ENCODE results near the gene TPD52L2. TPM values are rescaled to one million over a fixed set of nuclear protein-coding genes. Genes with fewer than 3 reads are reported as not detected.
A peak's percentile ranks its signal among the peaks of the same experiment; 100 is the strongest.

TPD52L2 gene
- total and polyA plus RNA-seq, 3 donors from 2014 or later: 89.9 to 132 (median 100) TPM

DNA sequence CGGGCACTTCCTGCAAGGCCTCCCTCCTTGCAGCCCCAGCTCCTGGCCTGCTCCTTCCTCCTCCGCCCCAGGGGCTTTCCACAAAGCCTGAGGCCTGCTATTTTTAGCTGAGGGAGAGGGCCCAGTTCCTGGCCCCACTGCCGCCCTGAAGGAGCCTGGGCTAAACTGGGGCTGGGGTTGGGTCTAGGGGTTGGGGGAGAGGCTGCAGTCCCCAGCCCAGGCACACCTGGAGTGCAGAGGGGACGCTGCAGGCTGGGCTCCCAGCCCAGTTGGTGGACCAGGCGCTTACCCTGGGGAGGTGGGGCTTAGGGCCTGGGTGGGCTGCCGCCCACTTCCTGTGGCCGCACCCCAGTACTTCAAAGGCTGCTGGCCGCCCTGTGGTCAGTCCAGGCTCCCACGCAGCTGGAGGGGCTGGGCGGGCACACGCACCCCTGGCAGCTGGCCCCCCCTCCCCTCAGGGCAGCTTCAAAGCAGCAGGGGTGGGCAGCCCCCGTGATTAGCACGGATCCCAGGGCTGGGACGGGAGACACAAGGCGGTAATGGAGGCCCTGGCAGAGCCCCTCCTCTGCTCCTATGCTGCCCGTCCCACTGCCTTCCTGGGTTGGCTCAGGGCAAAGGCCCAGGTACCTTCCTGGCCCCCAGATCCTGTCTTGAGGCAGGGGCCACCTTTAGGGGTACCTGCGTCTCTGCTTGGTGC, 10.9 kb upstream of the TPD52L2 start:
- intact Hi-C loops (cut with DNase I; ENCODE audit: low total_unique reads): no loop called here
- Histone ChIP-seq H3K4me3 (no peak overlapping the region), H3K27ac (peak overlapping the region; percentile 77 to 82), H3K27me3 (no peaks in the 10 kb centered on the region), H3K36me3 (ENCODE audit: low read depth, missing control alignments) (no peaks in the 10 kb centered on the region), H3K9me3 (no peaks in the 10 kb centered on the region), H3K4me1 (peaks cover 58% of the 10 kb centered on the region)
- no peak for DNase-seq
- WGBS, 2 donors: 22 to 37% methylated on average over 3 to 16 of the region's 17 CpGs
- TF ChIP-seq POLR2A (IDR thresholded peaks at IDR 0.05): no peak
- TF ChIP-seq, protein P1, sequence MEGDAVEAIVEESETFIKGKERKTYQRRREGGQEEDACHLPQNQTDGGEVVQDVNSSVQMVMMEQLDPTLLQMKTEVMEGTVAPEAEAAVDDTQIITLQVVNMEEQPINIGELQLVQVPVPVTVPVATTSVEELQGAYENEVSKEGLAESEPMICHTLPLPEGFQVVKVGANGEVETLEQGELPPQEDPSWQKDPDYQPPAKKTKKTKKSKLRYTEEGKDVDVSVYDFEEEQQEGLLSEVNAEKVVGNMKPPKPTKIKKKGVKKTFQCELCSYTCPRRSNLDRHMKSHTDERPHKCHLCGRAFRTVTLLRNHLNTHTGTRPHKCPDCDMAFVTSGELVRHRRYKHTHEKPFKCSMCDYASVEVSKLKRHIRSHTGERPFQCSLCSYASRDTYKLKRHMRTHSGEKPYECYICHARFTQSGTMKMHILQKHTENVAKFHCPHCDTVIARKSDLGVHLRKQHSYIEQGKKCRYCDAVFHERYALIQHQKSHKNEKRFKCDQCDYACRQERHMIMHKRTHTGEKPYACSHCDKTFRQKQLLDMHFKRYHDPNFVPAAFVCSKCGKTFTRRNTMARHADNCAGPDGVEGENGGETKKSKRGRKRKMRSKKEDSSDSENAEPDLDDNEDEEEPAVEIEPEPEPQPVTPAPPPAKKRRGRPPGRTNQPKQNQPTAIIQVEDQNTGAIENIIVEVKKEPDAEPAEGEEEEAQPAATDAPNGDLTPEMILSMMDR (IDR thresholded peaks at IDR 0.05): no peak

GRCh38 chr20:63854766-63855362, 10.2 kb upstream of the TPD52L2 start:
- no peaks in the 10 kb centered on the region for H3K27me3 ChIP-seq
- H3K9me3 ChIP-seq: no peaks in the 10 kb centered on the region
- H3K4me1 ChIP-seq: peaks cover 64% of the 10 kb centered on the region
- peak overlapping the region; percentile 77 to 82 for H3K27ac ChIP-seq
- TF ChIP-seq POLR2A (IDR thresholded peaks at IDR 0.05): no peak
- TF ChIP-seq, protein P1 (IDR thresholded peaks at IDR 0.05): no peak
- intact Hi-C loops (cut with DNase I; ENCODE audit: low total_unique reads): loop anchor here (5.0 kb wide), 1 partner anchor 68 kb away; no protein-coding TSS in a partner anchor
- WGBS, 2 donors: 25 to 65% methylated on average over 4 to 26 of the region's 26 CpGs
- H3K36me3 ChIP-seq (ENCODE audit: low read depth, missing control alignments): no peaks in the 10 kb centered on the region
- no peak for DNase-seq
- H3K4me3 ChIP-seq: no peak overlapping the region

DNA sequence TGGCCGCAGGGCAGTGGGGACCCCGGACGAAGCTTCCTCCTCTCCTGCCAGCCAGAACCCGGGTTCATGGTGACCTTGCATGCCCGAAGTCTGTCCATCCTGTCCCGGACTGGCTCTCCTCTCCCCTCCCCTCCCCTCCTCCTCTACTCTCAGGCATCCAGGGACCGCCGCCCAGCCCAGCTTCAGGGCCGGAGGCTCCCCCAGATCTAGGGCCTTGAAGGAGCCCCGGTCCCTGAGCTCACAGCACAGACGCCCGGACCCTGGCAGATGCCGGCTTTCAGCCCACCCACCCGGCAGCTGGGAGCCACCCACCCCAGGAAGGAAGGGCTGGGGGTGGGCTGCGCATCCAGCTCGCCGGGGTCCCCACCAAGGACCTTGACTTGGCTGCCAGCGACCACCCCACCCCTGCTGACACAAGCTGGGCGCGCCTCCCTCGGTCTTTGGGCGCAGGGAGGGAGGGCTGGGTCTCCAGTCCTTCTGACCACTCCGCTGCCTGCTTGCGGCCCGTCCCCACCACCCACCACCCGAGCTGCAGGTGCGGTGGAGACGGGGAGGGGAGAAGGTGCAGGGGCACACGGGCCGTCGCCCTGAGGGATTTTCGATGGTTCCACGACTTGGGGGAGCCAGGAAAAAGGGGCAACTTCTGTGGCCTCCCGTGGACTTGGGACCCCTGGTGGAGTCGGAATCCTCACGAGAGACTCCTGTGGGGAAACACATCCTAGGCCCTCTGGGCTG, 9.5 kb upstream of the TPD52L2 start:
- H3K4me1 ChIP-seq: peaks cover 64% of the 10 kb centered on the region
- 34 to 77% methylated on average over 9 to 34 of the region's 36 CpGs for WGBS, 2 donors
- DNase-seq: no peak
- intact Hi-C loops (cut with DNase I; ENCODE audit: low total_unique reads): loop anchor here (5.0 kb wide), 1 partner anchor 68 kb away; no protein-coding TSS in a partner anchor
- no peak overlapping the region for H3K4me3 ChIP-seq
- peak overlapping the region; percentile 77 to 82 for H3K27ac ChIP-seq
- no peaks in the 10 kb centered on the region for H3K36me3 ChIP-seq (ENCODE audit: low read depth, missing control alignments)
- no peak for TF ChIP-seq POLR2A (IDR thresholded peaks at IDR 0.05)
- TF ChIP-seq, protein P1 (IDR thresholded peaks at IDR 0.05): no peak
- no peaks in the 10 kb centered on the region for H3K9me3 ChIP-seq
- H3K27me3 ChIP-seq: no peaks in the 10 kb centered on the region

DNA sequence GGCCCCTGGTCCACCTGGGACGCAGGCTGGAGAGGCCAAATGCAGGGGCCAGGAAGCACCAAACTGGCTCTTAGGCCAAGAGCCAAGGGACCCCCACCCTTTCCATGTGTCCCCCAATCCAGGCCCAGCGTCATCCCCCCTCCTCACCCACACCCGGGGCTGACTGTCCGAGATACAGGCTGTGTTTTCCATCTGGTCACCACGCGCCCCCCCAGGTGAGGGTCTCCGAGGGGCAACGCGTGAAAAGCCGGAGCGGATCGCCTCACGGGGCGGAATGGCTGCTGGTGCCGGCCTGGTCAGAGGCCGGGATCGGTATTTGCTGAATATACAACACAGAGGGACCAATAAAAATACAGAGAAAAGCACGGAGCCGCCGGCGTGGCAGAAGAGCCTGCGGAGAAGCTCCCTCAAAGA, 9.0 kb upstream of the TPD52L2 start:
- no peaks in the 10 kb centered on the region for H3K27me3 ChIP-seq
- TF ChIP-seq, protein P1 (IDR thresholded peaks at IDR 0.05): no peak
- no peak for TF ChIP-seq POLR2A (IDR thresholded peaks at IDR 0.05)
- WGBS, 2 donors: 61 to 85% methylated on average over 22 of the region's 22 CpGs
- DNase-seq: no peak
- H3K36me3 ChIP-seq (ENCODE audit: low read depth, missing control alignments): no peaks in the 10 kb centered on the region
- H3K9me3 ChIP-seq: no peaks in the 10 kb centered on the region
- peaks cover 64% of the 10 kb centered on the region for H3K4me1 ChIP-seq
- intact Hi-C loops (cut with DNase I; ENCODE audit: low total_unique reads): loop anchor here (5.0 kb wide), 1 partner anchor 69 kb away; no protein-coding TSS in a partner anchor
- no peak overlapping the region for H3K4me3 ChIP-seq
- H3K27ac ChIP-seq: peak overlapping the region in 1 of 2 donors; percentile 82

All from testis (tissue), 3 donors.